ENCODE data around the gene RIPOR2. TPM values are rescaled to one million over a fixed set of nuclear protein-coding genes. Genes with fewer than 3 reads are reported as not detected.
"Not testable (repeated sequence)": the region's sequence is repeated elsewhere in the genome, so short reads cannot be mapped to it uniquely, and the experiment has no call there.

Gene RIPOR2
- total RNA-seq, 1 donor from 2014 or later, result 21.3 TPM

DNA sequence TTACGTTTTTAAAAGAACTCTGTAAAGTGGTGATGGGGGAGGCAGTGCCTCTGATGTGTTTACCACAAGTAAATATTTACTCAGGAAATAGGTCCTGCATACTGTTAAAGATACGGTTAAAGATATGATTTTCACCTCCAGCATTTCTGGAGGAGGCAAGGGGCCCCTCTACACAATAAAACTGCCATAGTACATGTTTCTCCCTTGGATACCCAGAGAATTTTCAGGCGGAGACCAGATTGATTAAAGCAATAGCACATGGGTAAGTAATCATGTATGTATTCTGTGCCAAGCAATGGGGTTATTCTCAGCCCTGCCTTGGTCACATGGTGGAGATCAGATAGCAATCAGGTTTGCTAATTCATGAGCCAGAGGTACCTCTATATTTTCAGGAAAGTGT lies 9.6 kb downstream of the RIPOR2 start:
- no peak for DNase-seq

DNA sequence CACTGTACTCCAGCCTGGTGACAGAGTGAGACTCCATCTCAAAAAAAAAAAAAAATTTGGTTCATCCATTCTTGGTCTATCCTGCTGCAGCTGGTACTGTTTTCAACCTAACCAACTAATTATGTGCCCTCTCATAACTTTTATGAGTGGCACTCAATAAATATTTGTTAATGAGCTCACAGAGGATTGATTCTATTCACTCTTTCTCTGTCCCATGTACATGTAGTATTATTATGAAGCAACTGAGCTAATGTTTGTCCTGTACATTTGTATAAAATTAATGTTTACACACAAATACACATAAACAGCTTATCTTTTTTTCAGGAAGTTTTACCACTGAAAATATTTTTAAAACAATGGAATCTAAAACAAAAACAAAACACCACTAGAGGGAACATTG lies 10.1 kb downstream of the RIPOR2 start:
- DNase-seq, result no peak

DNA sequence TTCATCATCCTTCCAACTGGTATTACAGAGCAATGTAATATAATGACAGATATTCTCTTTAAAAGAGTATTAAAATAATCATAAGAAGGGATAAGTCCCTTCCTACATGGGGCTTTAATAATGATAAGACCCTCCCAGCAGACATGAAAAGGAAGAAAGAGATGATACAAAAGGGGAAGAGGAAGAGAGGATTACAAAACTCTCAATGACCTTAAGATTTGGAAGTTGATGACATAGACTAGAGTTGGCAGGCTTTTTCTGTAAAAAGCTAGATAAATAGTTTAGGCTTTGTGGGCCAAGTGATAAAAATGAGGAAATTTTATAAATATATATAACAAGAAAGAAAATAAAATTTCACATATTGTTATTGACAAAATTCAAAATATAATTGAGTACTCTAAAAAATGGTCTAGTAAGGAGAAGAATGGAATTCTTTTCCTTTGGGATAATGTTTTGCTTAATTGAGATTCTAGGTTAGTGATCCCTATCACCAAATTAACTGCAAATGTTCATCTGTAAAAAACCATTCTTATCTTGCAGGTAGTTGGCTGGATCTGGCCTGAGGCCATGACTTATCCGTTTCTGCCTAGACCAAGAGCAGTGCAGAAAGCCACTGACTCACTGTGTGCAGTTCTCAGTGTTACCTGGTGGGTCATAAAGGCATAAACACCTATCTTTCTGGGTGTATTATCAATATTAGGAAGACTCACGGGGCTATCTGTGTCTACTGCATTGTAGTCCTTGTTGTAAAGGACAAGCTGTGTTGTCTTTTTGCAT lies 11.0 kb downstream of the RIPOR2 start:
- DNase-seq, result no peak

DNA sequence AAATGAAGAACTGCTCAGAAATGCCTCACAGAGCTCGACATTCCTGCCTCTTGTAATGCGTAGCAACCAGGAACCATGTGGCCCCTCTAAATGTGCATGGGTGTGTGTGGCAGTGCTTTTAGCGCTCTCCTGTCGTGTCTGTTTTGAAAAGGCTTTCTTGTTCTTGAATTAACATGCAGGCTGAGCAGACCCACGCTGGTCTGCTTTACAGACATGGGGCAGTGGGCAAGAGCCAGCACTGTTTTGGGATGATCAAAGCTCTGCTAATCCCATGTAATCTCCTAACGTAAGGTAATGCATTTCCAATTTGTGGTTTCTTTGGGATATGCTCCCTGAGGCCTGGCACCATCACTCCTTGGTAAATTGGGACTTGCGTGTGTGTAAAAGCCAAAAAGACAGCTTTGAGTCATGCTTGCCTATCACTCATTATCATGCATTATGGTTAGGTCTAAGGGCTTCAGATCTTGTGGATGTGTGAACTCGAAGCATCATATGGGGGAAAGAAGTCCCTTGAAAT lies 11.8 kb downstream of the RIPOR2 start:
- no peak for DNase-seq

DNA sequence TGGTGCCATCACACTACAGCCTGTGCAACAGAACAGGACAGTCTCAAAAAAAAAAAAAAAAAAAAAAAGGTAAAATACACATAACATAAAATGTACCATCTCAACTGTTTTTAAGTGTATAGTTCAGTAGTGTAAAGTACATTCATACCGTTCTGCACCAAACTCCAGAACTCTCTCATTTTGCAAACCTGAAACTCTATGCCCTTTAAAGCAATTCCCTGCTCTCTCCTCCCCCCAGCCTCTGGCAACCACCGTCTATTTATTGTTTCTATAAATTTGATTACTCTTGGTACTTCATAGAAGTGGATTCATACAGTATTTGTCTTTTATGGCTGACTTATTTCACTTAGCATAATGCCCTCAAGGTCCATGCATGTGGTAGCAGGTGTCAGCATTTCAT lies 12.9 kb downstream of the RIPOR2 start:
- no peak for DNase-seq

DNA sequence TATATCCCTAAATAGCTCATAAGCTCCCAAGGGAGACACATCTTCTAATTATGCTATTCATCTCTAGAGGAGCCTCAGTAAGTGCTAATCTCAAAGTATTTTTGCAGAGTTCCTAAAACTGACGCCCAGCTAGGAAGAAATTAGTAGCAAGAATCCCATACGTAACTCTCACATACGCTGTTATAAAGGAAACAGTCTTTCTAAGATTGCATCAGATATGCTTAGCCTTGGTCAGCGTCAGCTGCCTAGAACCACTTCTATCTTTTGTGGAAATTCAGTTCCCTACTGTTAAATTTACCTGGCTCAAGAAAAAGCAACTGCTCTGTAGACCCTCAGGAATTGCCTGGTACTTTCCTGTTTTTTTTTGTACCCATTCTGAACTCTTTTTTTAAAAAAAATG lies 13.6 kb downstream of the RIPOR2 start:
- no peak for DNase-seq

DNA sequence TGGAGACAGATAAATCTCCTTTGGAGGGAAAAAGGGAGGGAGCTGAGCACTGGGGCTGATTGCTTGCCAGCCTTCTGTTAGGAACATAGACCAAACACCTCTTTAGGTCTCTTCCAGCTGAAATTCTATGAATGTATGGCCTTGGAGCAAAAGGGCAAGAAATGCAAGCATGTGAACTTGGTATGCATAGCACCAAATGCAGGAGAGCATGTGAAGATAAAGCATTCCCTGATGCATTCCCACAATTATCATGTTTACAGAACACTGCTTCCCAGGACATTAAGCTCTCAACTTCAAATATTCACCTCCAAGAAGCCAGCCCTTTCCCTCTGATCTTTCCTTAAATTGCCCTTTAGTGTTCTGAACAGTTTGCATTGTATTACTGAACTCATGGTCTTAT lies 15.6 kb downstream of the RIPOR2 start:
- DNase-seq, result no peak

DNA sequence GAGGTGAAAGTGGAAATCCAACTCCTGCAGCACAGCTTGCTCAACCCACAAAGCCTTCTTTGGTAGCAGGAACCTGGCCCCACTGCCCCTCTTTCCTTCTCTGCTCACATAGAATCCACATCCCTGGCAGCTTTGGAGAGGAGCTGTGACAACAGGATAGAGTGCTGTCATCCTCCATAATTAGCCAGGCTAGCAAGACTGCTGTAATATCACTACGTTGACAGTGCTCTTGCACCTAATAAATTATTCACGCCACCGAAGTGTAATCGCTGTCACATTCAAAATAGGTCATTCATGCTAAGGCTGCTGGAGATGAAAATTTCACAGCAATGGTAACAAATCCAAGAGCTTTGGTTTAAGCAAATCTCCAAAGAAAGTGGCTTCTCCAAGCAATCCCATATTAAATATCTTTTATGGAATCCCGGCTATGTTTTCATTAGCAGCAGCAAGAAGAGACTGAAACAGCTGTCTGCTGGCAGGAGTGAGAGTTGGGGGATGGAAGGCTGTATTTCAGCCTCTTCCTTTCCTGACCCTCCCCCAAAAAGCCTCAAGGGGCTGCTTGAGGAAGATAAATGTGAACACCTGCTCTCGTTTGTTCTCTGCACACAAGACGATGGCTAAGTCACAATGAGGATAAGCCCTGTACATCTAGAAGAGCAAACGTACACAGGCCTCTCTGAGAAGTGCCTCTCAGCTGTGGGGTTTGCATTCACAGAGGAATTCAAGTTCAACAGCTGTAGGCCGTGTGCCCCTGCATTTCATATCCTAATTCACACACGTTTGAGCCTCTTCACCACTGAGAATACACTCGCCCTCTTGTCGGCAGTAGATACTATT lies 16.5 kb downstream of the RIPOR2 start:
- peak; percentile 95 for DNase-seq

DNA sequence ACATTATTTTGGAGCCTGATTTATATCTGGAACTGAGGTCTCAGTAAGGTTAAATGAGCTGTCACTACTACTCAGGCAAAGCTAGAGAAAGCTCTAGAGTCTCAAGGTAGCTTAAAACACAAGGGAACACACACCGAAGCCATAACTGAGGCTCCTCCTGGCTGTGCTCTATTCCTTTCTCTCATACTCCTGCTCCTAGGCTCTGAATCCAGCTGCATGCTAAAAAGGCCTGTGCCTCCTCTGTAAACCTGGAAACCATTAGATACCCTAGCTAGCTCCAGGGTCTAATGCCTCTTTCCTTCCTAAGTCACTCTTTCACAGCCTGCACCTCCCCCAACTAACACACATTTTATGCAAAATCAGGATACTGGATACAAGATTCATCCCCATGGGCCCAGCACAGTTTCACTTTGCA lies 17.1 kb downstream of the RIPOR2 start:
- peak; percentile 40 for DNase-seq

DNA sequence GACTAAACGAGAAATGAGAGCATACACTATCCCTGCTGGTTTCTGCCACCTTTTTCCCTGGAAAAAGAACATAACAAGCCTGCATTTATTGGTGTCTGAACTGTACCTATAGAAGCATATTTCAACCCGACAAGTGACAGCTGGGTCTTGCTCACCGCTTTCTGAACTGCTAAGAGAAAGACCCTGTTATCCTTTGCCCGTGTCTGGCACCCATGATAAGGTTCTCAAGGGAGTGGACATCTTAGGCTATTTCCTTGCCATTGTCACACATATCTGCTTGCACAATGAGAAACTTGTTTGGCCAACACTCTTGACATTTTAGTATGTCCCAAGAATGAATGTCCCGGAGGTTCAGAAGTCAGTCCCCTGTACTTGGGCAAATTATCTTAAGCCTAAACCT lies 19.3 kb downstream of the RIPOR2 start:
- no peak for DNase-seq

DNA sequence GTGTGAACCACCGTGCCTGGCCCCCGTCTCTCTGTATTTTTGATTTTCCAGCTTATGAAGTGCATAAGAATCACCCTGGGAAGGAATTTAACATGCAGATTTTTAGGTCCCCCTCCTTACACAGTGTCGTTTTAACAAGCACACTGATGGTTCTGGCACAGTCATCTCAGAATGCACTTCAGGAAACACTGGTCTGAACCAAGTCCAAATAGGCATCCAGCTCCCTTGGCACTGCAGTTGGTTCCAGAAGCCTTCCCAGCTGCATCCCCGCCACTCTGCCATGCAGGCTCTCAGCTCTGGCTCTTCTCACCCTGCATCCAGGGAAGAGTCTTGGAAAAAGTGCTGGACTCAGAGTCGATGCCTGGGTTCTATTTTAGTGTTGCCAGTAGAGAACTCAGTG lies 20.1 kb downstream of the RIPOR2 start:
- DNase-seq, result peak; percentile 47

DNA sequence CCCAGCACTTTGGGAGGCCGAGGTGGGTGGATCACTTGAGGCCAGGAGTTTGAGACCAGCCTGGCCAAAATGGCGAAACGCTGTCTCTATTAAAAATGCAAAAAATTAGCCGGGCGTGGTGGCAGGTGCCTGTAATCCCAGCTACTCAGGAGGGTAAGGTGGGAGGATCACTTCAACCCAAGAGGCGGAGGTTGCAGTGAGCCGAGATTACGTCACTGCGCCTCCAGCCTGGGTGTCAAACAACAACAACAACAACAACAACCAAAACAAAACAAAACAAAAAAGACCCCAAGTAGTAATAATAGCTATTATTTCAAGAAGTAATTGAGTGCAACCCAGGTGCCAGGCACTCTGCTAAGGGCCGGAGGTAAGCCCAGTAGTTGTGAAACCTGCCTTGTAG lies 21.7 kb downstream of the RIPOR2 start:
- not testable (repeated sequence) for DNase-seq

DNA sequence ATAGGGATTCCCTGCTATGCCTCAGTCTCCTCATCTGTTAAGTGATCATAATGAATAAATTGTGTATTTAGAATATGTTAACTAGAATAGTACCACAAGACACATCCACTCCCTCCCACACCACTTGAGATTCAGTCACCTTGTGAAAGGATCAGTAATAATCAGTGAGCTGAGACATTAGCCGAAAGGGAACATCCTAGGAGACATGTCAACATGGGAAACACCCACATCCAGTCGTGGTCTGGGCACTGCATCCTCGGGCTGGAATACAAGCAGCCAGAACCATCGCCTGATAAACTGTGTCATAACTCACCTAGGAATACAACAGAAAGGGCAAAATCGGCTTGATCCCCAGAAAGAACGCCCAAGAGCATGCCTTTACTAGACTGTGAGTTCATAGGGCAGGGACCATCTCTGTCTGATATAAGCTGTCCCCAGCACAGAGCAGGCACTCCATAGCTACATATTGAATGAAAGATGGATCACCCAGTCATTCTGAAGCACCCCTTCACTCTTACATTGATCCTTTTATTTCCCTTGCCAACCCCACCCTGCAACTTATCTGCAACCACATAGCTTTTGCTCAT lies 23.9 kb downstream of the RIPOR2 start:
- DNase-seq, result no peak

DNA sequence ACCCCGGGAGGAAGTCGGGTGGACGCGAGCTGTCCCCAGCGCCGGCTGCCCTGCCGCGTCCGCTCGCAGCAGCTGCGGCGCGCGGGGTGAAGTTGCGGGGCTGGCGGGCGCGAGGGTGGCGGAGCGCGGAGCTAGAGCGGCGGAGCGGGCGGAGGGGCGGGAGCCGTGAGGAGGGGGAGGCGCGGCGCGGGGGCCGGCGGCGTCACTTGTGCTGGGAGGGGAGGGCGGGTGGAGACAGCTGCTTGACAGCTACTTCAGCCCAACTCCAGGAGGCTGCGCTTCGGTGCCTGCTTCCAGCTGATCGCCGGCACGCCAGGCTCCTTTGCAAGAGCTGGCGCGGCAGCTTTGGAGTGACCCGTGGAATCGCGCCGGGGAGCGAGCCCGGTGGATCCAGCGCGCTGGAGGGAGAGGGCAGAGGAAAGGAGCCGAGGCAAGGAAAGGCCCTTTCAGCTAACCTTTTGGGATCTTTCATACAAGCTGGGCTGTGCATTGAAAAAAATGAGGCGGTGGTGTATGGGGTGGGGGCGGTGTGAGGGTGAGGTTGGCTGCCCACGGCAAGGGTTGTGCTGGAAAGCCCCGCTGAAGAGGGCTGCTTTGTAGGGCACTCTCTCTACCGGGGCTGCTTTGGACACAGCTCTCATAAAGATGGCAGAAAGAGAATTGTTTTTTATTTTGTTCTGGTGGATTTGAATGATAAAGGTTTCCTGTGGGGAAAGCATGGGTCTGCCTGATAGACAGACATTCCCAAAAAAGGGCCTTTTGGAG lies 24.6 kb downstream of the RIPOR2 start:
- DNase-seq, result peak; percentile 90

DNA sequence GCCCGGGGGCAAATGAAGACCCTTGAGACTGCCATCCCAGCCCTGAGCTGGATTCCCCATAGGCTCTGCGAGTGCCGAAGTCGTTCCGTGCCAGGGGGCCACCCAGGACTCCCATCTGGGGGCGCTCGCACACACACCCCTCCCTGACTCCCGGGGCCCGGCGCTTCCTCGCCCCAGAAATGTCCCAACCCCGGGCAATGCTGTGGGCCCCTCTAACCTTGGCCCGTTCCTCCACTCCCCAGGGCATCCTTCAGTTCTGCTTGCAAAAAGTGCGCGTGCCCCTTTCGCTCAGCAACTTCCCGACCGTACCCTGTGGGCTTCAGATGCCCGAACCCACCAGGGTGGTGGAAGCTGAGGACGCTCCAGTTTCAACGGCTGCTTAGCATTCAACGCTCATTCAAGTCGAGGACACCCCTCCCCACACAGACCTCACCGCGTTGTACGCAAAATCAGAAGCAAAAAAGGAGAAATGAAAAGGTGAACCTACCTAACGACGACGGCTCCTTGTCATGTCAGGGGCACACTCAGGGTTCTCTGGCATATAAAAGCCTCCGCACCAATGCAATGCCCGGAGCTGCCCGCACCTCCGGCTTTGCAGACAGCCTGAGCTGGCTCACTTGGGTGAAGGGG lies 25.3 kb downstream of the RIPOR2 start:
- DNase-seq, result peak; percentile 59

DNA sequence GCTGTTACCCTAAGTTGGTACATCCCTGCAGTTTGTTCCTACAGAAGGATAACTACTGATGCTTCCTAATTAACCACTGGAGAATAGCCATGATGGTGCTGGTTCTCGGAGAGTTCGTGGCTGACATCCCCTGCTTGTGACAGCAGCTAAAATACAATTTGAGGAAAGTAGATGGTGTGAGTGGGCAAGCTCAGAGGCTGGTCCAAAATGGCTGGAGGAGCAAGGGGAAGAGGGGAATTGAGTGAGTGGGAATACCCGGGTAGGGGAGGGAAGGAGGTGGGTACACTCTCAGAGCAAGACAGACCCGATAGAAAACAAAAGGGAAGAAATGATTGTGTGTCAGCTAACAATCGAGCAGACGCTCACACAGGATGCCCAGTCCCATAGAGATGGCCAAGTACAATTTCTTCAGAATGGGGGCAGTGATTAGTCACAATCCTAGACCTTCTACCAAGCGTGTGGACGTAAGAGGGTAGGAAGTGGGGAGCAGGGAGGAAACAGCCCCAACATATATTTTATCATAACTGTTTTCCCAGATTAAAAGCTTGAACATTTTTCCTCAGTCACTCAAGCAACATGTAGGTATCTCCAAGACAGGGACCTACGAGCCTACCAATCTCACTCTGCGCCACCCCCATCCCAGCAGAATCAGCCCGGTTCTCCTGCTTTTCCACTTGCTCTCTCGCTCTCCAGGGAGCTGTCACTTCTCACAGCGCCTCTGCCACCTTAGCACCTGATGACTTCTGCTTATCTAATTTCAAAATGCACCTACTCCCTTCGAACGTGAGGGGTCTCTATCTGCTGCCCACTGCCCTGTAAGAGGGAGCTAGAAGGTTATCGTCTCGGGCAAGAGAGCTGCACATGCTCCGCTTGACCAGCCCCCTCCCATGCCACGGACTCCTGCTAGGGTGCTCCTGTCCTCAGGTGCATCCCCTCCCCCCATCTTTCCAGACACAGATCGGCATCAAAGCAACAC lies 26.2 kb downstream of the RIPOR2 start:
- DNase-seq, result no peak

DNA sequence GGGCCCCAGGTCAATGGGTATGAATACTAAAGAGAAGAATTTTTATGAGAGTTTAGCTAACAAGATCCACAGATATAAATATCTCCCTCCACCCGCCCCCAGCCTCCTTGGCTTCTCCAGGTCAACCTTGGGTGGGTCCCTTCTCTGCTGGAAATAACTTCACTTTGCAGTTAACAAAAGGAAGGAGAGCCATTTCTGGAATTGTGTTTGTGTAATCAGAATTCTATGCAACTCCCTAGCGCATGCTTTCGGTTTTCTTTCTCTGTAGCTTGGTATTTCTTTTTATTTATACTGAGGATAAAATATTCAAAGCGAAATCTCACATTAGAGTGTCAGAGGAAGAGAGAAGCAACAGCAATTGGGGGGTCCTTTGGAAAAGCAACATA lies 27.1 kb downstream of the RIPOR2 start:
- no peak for DNase-seq

DNA sequence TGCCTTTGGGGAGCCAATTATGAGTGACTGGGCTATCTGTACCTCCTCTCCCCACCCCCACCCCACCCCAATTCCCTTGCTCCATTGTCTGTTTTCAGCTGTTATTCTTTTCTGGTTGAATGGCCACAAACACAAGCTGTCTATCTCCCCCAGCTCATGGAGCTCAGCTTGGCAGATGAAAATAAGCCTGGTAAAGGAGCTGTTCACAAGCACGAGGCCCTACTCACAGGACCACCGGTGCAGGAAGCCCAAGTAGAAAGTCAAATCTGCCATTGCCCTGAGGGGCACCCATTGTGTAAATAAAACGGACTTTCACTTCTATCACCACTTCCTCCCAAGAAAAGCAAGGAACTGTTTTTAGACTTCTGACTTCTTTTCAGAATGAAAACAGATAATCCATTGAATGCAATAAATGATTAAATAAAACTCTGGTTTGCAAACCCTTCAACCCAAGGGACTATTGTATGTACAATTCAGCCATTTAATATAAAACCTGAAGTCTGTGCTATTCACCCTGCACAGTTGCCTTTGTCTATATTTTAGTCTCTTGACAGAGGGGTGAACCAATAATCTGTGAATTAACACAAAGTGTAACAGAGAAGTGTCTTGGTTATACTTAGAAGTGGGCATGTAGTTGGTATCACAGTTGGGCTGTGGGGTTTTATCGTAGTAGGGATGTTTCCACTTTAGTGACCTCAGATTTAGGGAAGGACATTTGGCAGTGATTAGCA lies 27.7 kb downstream of the RIPOR2 start:
- DNase-seq, result no peak

DNA sequence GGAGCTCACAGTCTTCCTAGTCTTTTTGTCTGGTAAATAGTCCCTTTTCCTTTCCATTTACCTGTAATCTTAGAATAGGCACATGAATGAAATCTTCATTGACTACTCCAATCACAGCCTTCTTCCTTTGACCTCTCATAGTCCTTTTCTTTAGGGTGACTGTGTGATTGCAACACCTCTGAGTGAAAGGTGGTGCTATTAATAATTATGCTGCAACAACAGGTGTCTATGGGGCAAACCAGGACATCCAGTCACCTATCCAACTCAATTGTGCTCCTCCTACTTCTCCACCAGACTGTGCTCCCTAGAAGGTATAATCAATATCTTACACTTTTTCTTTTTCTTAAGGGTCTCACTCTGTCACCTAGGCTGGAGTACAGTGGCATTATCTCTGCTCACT lies 29.4 kb downstream of the RIPOR2 start:
- no peak for DNase-seq

DNA sequence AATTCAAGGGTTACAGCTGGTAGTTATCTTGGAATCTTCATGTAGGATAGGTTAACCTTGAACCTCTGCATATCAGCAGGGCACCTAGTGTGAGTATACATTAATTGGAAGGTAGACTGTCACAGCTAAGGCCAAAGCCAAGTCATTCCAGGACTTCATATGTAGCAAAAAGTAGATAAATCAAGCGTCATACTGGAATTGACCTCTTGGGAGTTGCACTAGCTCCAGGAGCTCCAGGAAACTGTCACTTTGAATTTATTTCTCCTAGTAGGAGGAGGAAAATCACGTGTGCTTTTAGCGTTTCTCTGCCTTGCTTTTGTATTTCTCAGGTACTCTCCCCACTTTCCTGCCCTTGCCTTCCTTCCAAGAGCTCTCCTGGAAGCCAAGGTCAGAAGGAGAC lies 30.3 kb downstream of the RIPOR2 start:
- peak; percentile 40 for DNase-seq

Data from tongue (tissue), 2 donors.